Activated CD8-positive, alpha-beta memory T cell treated with anti-CD3 and anti-CD28 coated beads, Interleukin-2, amount 50 U/mL, for 24 hours (primary cell): Measurements from ENCODE around the gene ANO1.

ENCODE experiments used
- DNase-seq: peaks from one replicate; pipeline ENCODE4 v3.0.0-alpha.2; 2020; ENCODE audit errors: extremely low read depth

ANO1 gene

GRCh38 chr11:70095541-70096252 is 17.6 kb downstream of the ANO1 start:
- no peak for DNase-seq

- no peak for DNase-seq
Measured at GRCh38 chr11:70097783-70098563, 19.9 kb downstream of the ANO1 start.

- no peak for DNase-seq
Measured at GRCh38 chr11:70098936-70099335, 20.8 kb downstream of the ANO1 start.

DNA sequence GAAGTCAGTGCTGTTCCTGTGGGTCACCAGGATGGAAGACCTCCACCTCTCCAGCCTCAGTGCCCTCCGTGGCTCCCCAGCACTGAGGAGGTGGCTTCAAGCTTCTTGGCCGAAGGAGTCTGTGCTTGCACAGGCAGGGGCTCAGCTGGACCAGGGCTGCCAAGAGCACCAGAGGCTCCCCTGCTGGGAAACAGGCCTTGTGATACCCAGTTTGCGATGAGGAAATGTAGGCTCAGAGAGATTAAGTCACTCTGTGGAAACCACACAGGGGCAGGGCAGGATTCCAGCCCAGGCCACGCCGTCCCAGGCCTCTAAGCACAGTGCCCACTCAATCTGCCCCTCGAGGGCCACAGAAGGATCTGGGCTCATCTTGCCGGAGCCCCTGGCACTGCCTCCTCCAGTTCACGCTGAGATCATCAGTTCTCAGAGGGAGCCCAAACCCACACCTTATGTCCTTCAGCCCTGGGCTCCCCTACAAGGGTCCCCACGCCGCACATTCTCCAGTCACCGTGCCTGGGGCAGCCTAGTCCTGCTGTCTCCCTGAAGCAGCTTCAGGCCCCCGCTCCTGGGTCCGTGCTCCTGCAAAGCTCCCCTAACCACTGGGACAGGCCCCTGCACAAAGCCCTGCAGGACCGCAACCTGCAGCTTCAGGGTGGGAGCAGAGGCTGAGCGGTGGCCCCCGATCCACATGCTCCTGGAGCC is 21.6 kb downstream of the ANO1 start:
- DNase-seq = no peak

DNA sequence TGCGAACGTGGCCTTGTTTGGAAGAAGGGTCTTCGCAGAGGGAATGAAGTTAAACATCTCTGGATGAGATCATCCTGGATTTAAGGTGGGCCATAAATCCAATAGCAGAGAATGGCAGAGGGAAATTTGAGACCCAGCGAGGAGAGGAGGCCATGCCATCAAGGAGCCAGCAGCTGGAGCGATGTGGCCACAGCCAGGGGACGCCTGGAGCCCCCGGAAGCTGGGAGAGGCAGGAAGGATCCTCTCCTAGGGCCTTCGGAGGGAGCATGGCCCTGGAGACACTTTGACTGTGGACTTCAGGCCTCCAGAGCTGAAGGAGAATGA is 22.1 kb downstream of the ANO1 start:
- no peak for DNase-seq

DNA sequence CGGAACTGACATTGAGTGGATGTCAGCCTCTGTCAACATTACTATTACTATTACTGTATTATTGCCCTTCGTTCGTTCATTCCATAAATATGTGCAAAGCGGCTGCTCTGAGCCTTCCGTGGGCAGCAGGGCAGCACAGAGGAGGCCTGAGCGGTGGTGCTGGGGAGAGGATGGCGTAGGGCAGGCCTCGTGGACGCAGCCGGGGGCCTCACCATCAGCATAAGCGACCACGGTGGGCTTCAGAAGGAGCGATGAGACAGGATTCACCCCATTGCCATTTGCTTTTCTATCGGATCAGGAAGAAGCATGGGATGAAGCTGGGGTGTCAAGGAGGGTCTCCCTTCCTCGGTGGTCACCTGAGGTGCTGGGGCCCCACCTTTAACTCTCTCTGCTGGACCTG is 22.7 kb downstream of the ANO1 start:
- DNase-seq = no peak

DNA sequence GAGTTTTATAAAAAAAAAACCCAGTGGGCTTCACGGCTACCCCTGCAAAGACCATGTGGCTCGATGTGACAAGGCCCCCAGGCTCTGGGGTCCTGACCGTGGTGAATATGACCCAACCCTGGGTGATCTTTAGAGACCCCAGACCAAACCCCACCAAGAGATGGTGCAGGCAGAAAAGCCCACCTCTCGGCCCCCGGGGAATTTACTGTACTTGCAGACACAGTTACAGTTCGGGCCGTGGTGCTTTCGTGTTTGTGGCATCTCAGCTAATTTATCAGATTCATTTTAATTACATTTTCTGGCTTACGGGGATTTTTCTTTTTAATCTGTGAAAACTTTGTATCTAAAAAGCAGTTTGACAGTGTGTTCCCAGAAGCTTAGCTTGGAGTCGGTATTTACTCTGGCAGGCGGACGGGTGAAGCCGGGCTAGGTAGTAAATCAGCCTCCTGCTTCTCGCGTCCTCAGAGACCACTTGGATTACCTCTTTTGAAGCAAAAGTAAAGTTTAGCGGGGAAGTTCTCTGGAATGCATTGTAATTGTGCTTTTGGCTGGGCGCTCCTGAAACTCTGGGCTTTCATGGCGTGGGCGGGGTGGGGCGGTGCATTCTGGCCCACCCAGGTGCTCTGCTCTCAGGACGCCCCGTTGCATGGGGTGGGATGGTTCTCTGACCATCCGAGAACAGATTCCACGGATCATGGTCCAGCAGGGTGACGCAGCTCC is 25.3 kb downstream of the ANO1 start:
- DNase-seq = no peak

DNA sequence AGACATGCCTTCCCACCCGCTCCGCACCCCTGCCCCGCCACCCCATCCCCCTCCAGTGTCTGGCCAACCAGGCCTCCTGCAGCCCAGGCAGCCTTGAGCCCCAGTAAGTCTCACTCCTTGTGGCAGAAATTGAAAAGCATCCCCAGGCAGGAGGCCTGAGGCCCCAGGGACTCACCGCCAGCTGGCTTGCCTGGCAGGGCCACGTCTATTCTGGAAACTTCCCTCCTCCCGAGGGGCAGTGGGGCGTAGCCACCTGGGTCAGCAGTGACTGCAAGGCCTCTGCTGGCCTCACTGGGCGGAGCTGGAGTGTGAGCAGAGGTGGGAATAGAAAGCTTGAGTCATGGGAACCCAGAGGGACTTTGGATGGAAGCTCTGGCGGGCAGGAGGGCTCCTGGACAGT is 26.3 kb downstream of the ANO1 start:
- no peak for DNase-seq

DNA sequence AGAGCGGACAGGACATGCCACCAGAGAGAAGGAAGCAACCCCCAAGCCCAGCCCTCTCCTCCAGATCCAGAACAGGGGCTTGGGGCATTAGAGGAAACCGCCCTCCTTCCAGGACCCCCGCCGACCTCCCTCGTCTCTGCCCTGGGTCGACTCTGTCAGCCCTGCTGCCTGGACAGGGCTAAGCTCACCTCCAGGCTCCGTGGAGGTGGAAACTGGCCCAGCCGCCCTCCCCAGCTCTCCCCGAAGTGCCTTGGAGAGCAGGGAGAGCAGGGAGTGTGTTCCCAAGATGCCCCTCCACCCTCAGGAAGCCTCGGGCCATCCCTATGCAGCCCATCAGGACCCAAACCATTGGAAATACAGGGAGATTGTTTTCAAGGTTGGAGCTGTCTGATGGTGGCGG is 26.8 kb downstream of the ANO1 start:
- DNase-seq = no peak

DNA sequence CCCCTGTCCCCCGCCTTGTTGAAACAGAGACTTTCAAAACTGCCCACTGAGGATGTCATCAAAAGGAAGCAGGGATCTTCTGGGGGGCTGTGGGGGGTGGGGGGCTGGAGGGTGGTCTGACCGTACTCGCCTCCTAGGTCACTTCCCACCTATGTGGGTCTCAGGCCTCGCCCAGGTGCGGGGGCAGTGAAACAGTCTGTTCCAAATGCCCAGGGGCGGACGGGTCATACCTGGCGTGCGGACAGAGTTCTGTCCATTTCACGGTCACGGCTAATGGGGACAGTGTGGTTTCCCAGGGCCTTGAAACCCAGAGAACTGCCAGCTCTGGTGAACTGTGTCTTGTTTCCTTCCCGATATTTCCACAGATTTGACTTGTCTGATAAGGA is 27.2 kb downstream of the ANO1 start:
- DNase-seq = no peak

DNA sequence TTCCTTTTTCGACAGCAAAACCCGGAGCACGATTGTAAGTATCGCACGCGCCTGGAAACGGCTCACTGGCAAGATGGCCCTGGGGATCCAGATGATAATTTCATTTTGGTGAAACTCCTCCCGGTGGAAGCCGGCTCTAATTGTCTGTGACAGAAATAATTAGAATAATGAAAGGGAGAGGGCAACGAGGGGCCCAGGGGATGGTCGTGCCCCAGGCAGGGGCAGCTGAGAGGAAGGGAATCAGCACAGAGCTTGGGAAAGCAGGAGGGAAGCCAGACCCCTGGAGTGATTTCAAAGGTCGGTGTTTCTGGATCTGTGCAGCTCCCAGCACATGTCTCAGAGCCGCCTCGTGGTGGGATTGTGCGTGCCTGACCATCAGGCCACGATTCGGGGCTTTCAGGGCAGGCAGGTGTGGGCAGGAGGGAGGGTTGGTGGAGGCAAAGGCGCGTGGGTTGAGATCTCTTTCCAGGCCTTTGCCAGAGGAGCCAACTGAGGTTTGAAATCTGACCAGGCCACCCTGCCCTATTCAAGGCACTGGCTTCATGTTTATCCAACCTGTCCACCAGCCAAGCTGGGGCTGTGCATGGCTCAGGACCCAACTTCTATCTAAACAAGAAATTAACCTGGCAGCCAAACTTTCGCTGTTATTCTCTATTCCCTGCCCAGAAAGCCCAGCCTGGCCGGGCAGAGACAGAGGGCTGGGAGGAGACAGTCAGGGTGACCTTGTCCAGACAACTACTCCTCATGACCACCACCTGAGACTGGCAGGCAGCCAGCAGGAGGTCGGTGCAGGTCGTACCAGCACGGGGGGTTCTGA is 27.8 kb downstream of the ANO1 start:
- no peak for DNase-seq

- no peak for DNase-seq
Measured at GRCh38 chr11:70106757-70107156, 28.6 kb downstream of the ANO1 start.

DNA sequence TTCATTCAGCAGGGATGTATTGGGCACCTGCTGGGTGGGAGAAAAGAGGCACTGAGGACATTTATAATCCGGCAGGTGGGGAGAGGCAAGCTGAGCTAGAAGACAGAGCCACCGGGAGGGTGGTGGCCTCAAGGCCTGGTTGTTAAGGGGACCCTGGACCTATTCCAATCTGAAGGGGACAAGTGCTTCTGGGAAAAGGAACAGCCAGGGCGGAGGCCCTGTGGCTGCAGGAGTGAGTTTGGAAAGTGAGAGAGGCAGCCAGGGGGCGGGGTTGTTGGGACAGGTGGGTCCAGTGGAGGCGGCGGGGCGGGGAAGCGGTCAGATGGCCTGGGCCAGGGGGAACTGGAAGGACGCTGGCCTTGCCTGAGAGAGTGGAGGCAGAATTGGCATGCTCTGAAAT is 29.1 kb downstream of the ANO1 start:
- no peak for DNase-seq

GRCh38 chr11:70107756-70108155 is 29.6 kb downstream of the ANO1 start:
- DNase-seq = no peak

DNA sequence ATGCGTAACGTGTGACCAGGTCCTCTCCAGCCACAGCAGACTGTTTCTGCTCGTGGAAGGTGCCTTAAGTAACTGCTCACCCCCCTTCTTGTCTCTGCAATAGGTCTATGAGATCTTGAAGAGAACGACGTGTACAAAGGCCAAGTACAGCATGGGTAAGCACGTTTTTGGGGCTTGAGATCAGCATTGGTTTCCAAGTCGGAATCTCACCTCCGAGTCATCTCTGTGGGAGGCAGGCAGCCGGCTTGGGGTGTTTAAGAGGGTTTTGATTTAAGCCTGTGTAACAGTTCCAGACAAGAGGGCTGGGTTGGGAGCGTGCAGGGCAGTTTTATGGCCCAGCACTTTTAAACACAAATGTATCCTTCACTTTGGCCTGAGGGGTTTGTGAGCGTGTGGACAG is 30.1 kb downstream of the ANO1 start:
- no peak for DNase-seq

DNA sequence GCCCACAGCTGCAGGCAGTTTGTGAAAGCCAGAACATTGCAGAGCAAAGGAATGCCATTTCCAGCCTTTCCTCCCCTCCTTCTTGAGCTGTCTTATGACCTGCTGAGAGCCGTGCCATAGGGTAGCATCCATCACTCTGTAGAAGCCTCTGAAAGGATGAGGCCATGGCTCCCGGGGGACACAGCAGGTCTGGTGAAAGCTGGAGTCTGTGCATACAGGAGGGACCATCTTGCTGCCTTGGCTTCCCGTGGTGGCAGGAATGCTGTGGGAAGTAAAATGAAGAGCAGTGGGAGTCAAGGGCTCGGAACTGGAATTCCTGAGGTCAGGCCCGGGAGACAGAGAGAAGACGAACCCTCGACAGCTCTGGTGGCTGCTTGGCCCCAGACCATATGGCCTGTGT is 30.9 kb downstream of the ANO1 start:
- no peak for DNase-seq

GRCh38 chr11:70109903-70110302 is 31.8 kb downstream of the ANO1 start:
- DNase-seq = no peak

DNA sequence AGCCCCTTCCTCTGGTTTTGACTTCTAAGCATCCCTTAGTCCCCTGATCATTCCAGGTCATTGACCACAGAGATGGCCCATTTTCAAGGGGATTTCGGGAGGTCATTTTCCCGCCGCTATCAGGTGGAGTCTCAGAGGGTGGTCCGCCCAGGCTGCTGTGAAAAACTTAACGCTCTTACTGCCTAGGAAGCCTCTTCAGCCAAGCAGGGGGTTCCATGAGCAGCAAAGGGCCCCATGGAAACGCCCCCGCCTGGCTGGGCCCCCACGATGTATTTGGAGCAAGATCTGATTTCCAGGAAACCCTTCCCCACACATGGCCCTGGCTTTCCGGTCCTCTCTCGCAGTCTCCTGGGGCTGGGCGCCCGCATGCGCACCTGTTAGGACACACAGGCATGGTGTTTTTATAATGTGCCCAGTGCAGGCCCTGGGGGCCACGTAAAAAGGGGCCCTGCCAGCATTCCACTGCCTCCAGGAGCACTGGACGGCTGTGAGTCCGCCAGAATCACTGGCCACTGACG is 32.5 kb downstream of the ANO1 start:
- no peak for DNase-seq

DNA sequence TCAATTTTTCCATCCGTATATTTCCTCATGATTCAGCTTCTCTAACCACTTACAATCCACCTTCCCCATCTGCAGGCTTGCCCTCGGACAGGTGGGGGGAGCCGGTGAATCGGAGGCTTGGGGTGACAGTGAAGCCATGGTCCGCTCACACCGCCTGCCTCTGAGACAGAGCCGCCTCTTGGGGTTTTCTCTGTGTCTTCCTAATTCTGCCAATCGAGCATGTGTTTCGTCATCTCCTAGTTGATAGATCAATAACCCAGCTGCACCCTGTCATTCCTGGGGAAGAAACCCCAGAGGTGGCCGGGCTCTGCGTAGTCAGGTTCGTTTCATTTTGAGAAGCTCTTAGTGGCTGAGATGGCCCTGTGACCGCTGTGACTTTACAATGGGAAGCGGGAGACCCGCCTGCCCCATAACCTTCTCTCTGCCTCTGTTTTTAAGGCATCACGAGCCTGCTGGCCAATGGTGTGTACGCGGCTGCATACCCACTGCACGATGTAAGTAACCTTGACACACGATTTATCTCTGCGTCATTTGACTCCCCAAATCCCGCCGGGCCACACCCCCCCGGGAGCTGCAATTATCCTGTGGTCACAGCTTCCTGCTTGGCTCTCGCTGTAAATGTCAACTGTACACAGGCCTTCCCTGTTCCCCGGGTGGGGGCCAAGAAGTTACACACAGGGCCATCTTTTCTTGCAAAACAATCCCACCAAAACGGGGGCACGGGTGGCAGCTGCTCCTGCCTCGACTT is 33.3 kb downstream of the ANO1 start:
- DNase-seq = no peak

DNA sequence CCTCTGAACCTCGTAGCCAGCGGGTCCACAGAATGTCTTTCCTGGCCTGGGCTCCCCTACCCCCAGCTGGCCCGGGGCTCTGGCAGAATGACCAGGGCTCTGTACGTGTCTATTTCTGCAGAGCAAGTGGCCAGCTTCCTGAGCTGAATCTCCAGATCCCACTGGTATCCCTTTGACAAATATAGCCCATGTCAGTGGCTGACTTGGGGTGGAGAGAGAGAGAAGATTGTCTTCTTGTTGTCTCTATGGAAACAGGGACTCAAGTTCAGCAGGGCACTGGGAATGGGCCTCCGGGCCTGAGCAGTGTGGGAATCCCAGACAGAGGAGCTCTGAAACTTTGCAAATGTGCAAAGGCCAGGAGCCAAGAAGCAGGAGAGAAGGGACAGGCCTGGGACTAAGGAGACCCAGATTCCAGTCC is 33.9 kb downstream of the ANO1 start:
- no peak for DNase-seq

- DNase-seq = no peak
Measured at GRCh38 chr11:70113801-70114200, 35.7 kb downstream of the ANO1 start.
